Measurements from ENCODE around the gene XPC.

Gene XPC

DNA sequence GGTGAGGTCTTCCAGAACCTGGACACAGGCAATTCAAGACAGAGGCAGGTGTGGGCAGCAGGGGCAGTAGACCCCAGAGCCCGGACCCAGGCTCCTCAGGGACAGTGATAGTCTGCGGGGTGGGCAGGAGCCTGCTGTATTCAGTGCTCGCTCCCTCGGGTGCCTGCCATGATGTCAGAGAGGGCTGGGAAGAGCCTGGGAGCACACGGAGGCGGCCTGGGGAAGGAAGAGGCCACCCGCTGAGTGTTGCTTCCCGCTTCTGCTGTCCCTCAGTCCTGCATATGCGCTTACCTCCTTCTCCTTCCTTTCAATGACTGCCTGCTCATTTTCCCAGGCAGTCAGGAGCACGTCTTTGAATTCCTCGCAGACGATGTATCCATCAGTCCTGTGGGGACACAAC is 30.8 kb downstream of the XPC start:
- DNase-seq (ENCODE audit: low read depth): no peak

DNA sequence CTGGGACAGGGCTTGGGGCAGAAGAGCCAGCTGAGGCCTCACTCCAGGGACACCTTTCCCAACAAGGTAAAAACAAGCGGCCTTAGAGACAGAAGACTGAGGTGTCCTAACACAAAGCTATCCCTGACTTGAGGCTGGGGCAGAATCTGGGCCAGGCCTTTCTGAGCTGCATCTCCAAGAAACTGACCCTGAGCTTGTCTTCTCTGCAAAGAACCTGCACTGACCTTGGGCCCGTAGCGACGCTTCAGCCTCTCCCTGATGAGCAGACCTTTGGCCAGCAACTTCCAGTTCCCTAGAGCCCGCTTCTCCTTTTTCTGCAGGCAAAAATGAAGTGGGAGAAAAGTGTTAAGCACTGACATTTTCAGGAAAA is 31.4 kb downstream of the XPC start:
- no peak for DNase-seq (ENCODE audit: low read depth)

DNA sequence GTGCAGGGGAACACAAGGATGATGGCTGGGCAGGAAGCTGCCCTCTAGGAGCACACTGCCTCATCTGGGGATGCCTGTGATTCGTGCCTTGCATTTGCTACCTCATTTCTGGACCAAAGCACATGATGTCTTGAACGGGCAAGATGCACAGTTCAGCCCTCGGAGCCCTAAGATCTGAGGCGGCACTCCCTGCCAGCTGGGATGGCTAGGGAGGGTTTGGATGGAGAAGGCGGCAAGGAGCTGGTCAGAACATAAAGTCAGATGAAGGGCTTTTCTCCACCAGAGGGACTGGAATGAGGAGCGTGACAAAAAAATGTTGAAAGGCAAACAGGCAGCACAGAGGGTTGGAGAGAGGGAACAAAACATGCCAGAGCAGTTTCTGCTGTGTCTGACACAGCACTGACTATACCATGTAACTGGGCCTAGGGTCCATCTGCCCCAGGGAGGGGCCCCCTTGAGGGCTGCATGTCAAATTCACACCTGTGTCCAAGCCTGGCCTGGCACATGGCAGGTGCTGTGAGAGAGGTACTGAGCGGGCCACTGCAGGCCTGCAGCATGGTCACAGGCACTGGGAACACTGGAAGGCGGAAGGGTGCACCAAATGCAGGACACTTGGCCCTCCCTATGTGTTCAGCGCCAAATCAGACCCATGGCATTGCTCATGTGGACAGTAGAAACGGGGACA is 31.9 kb downstream of the XPC start:
- no peak for DNase-seq (ENCODE audit: low read depth)

DNA sequence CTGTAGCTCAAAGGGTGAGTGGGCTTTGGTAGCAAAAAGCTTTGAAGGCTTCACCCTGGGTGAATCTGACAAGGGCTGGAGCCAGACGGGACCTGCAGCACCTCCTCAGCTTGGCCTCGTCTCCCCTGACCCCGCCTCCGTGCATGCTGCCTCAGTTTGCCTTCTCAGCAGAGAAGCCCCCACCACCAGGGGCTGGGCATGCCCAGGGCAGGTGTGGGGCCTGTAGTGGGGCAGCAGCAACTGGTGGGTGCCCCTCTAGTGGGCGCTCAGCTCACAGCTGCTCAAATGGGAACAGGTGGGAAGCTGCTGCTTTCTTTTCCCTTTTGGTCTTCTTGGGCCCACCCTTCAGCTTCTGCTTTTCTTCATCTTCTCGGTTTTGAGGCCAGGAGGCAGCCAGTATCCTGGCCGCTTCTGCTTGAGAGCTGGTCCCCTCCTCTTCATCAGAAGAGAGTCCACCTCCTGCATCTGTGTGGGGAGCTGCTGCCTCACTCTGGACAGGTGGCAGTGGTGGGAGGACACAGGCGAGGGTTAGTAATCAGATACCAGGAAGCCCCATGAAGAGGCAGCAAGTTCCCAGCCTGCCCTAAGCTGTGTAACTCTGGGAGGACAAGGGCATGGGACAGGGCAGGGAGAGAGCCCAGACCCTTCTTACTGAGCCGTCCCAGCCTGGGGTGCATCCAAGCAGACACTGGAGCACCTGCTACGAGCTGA is 32.6 kb downstream of the XPC start:
- no peak for DNase-seq (ENCODE audit: low read depth)

DNA sequence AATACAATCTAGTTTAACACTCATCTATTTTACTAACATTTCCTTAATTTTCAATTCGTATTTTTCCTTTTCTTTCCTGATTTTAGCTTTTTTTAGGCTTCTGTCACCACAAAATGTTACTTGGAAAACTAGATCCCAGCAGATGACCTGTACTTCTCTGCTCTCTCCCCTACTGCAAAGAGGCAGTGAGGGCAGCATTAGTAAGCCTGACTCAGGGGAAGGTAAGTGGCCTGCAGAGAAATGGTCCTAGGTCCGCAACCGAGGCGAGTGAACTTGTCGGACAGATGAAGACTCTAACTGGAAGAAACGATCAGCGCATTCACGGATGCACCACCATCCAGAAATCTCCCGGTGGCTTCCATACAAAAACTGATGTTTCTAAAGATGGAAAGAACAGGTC is 33.2 kb downstream of the XPC start:
- no peak for DNase-seq (ENCODE audit: low read depth)

DNA sequence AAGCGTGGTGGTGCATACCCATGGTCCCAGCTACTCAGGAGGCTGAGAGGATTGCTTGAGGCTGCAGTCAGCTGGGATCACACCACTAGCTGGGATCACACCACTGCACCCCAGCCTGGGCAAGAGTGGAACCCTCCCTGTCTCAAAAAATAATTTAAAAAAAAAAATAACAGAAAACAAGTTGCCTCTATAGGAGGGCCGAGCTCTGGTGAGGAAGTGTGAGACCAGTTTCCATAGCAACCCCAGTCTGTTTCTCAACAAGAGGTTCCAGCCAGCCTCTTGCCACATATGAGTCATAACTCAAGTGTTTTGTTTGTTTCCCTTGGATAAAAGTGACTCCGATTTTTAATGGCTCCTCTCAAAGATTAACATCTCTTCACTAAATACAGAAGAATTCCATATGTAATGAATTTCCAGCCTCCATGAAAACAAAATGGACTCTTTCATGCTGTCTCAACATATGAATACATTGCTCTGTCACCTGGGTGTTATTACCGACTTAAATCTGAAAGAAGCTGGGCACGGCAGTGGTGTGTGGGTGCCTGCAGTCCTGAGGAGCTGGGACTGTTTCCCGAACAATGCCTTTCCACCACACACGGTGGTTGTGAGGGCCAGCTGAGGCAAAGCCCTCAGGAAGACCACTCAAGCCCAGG is 33.9 kb downstream of the XPC start:
- DNase-seq (ENCODE audit: low read depth): peak; percentile 44

DNA sequence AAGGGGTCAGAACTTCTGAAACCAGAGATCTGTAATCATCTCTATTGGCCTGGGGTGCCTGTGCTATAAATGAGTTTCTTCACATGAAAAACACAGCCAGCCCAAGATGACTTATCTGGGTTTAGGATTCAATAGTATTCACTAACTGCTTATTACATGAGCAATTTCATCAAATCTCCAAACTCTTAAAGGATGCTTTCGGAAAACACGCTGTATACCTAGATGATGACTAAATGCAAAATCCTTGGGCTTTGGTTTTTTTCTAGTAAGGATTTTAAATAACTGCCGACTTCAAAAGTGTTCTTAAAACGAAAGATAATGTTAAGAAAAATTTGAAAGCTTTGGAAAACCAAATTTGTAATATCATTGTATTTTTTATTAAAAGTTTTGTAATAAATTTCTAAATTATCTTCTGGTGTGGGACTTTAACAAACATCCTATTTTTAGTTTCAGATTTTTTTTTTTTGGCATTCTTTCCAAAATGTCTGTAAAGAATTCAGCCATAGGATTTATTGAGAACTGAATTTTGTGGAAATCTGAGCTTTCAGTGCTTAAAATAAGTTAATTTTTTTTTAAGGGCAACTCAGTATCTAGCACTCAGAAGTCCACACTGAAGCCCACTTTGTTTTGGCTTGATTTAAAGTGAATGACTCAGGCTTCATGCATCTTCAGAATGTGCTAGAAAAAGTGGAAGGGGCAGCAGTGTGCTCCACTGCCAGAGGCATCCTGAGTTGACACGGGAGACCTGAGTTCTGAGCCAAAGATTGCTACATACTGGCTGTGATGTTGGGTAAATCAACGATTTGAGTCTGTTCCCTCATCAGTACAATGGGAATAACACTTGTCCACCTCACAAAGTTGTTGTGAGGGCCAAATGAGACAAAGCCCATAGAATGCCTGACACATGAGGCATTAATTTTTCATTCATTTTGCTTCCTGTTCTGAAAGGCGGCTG is 34.9 kb downstream of the XPC start:
- no peak for DNase-seq (ENCODE audit: low read depth)

DNA sequence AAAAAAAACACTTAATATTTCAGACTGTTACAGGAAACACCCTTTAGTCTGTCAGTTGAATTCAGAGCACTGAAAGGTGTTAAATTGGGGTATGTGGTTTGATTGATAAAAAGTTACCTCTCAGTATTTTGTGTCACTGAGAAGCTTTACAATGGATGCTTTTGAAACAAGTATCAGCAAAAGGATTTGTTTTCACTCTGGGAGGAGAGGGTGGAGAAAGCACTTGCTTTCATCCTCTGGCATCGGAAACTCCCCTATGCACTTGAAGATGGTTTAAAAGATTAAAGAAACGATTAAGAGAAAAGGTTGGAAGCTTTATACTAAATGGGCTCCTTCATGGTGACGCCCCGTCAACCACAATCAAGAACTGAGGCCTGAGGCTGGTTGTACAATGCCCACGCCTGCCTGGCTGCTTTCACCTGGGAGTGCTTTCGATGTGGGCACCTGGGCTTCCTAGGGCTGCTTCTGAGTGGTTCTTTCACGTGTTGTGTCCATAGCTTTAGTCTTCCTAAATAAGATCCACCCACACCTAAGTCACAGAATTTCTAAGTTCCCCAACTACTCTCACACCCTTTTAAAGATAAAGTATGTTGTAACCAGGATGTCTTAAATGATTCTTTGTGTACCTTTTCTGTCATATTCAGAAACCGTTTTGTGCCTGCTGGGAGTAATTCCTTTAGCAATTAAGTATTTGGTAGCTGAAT is 35.7 kb downstream of the XPC start:
- peak; percentile 33 for DNase-seq (ENCODE audit: low read depth)

DNA sequence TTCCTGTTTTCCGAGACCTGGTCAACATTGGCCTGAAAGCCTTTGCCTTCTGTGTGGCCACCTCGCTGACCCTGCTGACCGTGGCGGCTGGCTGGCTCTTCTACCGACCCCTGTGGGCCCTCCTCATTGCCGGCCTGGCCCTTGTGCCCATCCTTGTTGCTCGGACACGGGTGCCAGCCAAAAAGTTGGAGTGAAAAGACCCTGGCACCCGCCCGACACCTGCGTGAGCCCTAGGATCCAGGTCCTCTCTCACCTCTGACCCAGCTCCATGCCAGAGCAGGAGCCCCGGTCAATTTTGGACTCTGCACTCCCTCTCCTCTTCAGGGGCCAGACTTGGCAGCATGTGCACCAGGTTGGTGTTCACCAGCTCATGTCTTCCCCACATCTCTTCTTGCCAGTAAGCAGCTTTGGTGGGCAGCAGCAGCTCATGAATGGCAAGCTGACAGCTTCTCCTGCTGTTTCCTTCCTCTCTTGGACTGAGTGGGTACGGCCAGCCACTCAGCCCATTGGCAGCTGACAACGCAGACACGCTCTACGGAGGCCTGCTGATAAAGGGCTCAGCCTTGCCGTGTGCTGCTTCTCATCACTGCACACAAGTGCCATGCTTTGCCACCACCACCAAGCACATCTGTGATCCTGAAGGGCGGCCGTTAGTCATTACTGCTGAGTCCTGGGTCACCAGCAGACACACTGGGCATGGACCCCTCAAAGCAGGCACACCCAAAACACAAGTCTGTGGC is 36.6 kb downstream of the XPC start:
- no peak for DNase-seq (ENCODE audit: low read depth)

DNA sequence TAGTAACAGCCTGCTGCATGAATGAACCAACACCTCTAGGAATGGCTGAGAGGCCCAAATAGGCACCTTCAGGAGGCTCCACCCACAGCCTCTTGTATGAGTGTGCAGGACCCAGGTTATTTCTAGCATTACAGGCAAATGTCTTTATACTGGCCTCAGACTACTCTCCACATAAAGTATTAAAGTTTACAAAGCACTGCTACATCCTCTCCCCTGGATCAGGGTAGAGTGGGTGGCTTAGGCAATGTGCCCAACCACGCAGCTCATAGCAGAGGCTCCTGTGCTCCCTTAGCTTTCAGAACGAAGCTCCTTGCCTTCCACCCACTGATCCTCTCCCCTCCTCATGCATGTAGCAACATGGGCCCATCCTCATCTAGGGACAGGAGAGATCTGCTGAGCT is 37.3 kb downstream of the XPC start:
- DNase-seq (ENCODE audit: low read depth): no peak

DNA sequence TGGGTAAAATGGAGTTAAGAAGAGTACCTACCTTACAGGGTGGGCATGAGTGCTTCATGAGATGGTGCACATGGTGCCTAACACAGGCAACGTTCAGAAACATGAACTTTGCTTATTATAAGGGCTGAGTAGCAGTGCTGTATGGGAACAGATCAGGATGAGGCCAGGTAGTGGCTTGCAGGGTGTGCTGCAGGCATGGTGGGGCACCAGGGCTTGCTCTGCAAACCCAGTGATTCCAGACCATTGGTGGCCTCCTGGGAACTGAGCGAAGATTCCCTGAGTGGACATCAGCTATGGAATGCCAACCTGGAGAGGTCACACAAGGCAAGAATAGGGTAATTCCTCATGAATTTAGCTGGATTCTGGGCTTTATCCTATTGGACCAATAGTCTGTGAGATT is 37.7 kb downstream of the XPC start:
- no peak for DNase-seq (ENCODE audit: low read depth)

DNA sequence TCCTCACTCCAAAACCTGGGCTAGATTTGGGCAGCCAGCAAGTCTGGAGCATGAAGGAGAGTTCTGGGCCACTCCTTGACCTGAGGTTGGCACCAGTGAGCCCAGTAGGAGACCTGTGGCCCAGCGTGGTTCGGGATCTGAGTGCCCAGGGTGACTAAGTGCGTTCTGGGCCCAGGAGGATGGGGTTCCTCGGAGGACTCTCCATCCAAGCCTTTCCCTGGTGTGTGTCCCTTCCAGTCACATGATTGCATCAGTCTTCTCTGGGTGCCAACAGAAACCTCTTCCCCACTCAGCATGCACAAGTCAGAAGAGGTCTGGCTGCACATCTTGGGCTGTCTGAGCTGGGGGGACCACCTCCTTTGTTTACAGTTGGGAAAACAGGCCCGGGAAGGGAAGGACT is 38.6 kb downstream of the XPC start:
- no peak for DNase-seq (ENCODE audit: low read depth)

DNA sequence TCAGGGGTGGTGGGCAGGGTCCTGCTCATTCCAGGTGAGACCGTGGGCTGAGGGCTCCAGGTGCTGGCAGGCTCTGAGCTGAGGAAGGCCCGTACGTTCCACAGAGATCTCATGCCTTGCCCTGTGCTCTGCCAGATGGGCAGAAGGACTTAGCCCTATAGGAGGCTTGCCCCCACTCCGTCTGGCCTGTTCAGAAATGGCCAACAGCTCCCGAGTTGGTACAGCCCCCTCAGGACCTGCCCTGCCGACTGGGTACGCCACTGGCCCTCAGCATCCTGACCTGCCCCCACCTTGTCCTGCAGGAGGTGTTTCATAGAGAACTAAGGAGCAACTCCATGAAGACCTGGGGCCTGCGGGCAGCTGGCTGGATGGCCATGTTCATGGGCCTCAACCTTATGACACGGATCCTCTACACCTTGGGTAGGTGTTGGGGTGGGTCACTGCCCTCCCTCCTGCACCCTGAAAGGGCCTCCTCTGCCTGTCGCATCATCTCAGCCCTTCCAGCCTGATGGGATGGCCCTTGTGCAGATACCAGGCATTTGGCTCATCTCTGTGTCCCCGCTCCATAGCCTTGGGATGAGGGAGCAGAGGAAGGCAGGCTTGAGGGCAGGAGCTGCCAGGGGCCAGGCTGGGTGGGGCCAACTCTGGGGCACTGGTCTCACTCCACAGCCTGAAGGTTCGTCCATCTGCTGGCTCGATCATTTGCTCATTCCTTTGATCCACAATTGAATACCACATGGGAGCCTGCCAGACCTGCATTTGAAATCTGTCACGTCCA is 39.3 kb downstream of the XPC start:
- DNase-seq (ENCODE audit: low read depth): no peak

DNA sequence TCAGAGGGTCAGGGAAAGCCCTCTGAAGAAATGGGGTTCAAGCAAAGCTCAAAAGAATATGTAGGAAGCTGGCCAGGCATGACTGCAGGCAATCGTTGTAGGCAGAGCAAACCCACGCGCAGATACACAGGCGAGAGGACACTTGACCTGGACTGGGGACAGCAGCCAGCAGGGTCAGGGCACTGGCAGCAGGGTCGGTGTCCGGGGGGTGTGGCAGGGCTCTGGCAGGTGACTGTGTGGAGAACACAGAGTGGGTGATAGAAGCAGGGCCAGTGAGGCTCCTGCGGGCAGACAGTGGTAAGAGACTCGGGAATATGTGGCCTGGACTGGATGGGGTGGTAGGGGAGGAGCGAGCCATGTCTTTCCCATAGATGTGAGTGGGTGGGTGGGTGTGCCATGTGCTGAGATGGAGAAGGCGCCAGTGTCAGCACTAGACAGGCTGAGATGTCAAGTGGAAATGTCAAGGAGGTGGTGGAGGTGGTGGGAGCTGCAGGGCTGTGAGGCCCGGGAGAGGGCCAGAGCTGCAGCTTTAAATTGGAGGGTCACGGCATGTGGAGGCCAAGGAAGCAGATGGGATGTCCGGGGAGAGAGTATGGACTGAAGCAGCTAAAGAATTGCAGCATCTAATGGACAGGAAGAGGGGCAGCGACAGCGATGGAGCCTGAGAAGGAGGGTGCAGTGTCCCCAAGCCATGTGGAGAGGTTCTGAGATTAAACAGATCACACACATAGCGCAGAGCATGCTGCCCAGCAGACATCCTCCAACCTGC is 40.1 kb downstream of the XPC start:
- no peak for DNase-seq (ENCODE audit: low read depth)

DNA sequence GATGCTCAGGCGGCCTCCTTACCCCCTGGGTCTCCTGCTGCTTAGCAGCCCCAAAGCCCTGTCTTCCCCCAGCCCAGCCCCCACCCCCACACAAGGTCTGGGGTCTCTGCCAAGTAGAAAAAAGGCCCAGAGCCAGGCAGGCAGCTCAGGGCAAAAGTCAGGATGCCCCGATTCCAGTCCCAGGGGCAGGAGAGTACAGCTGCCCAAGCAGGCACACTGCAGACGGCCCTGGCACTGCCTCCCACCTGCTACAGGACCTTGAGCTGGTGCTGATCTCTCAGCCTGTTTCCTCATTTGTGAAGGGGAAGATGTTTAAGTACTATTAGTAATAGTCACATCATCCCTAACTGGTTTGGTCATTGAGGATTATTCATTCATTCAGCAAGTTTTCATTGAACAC is 41.0 kb downstream of the XPC start:
- DNase-seq (ENCODE audit: low read depth): no peak

DNA sequence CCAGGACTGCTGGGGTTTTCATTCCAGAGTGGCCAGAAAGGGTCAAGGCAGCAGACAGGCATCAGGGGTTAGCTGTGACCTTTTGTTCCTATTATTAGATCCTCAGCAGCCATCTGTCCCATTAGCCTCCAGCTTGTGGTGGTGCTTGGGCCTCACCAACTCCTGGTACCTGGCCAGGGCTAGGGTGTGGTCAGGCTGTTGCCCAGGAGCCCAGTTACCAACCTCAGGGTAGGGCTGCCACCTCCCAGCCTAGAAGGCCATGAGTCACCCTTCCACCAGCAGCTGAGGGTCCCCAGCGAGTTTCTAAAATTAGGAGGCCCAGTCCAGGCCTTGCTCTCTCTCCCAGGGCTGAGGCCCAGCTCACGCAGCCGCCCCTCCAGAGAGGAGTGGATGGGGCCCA is 41.4 kb downstream of the XPC start:
- DNase-seq (ENCODE audit: low read depth): no peak

DNA sequence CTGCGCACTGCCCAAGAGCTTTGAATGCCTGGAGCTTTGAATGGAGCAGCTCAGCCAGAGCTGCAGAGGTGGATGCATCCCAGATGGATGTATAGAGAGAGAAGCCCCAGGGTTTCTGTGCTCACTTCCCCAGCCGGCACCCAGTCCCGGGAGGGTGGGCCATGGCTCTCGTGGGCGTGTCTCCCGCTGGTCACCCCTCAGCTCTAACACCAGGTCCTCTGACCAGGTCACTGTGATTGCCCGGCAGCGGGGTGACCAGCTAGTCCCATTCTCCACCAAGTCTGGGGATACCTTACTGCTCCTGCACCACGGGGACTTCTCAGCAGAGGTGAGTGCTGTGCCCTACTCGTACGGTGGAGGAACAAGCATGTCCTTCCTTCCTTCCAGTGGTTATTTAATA is 42.8 kb downstream of the XPC start:
- no peak for DNase-seq (ENCODE audit: low read depth)

DNA sequence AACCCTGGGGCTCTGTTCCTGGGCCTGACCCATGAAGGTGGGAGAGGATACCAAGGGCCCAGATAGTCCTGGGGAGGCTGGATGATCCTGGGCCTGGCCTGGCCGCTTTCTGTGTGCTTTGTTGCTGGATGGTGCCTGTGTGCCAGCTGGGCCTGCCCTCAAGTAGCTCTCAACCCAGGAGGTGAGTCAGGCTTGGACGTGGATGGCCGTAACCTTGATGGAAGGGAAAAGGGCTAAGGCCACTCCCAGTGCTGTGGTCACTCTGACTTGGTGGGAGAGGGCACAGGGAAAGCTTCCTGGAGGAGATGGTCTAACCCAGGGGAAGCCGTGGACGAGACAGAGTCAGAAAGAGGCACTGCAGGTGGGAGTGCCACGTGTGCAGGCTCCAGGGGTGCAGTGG is 44.1 kb downstream of the XPC start:
- no peak for DNase-seq (ENCODE audit: low read depth)

DNA sequence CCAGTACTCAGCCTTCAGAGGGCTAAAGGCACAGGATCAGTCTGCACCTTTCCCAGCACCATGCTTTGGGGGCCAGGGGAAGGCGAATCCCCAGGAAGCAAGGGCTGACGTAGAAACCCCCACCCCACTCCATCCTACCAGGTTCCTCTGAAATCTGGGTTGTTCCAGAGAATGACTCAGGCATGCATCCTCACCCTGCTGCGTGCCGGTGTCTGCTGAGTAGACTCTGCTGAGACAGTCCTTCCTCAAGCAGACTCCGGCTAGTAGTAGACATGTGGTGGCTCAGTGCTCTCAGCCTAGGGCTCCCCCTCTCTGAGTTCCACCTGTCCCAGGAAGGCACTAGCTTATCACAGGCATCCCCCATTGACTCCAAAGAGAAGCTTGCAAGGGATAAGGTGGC is 44.5 kb downstream of the XPC start:
- DNase-seq (ENCODE audit: low read depth): no peak

All from activated T-cell treated with anti-CD3 and anti-CD28 coated beads for 1 hour (primary cell).